Neural progenitor cell (in vitro differentiated cells): ENCODE results near the gene VPS51.

Experiments
- EZH2 ChIP-seq: fragments of 200-600 bp; sonication (generic); IDR thresholded peaks from 2 replicates; pipeline ENCODE4 v1.6.1; 2017; ENCODE audit warnings: antibody characterized with exemption, mild to moderate bottlenecking, moderate library complexity
- TF ChIP-seq, protein P1 (sequence below): fragments of 200-600 bp; sonication (generic); IDR thresholded peaks from 2 replicates; pipeline ENCODE4 v1.5.1; 2017; ENCODE audit warnings: antibody characterized with exemption, mild to moderate bottlenecking

DNA sequence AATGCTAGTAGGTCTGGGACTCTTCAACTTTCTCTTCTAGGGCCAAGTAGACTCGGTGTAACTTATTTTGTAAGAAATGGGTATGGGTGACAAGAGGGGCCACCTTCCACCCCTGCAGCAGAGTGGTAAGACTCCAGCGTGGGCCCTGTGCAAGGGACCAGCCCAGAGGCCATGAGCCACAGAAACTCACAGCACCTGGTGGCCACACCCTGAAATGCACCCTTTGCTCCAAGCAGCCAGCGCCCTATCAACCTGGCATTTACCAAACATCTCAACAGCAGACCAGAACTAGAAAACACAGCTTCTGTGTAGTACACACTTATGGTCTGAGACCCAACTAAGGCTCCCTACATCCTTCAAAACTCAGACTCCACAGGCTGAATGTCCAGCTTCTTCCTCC, 17.9 kb upstream of the VPS51 start:
- TF ChIP-seq, protein P1, sequence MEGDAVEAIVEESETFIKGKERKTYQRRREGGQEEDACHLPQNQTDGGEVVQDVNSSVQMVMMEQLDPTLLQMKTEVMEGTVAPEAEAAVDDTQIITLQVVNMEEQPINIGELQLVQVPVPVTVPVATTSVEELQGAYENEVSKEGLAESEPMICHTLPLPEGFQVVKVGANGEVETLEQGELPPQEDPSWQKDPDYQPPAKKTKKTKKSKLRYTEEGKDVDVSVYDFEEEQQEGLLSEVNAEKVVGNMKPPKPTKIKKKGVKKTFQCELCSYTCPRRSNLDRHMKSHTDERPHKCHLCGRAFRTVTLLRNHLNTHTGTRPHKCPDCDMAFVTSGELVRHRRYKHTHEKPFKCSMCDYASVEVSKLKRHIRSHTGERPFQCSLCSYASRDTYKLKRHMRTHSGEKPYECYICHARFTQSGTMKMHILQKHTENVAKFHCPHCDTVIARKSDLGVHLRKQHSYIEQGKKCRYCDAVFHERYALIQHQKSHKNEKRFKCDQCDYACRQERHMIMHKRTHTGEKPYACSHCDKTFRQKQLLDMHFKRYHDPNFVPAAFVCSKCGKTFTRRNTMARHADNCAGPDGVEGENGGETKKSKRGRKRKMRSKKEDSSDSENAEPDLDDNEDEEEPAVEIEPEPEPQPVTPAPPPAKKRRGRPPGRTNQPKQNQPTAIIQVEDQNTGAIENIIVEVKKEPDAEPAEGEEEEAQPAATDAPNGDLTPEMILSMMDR: peak; percentile 67
- TF ChIP-seq EZH2: no peak
